ENCODE data around the gene CYP4F12. TPM values are rescaled to one million over a fixed set of nuclear protein-coding genes. Genes with fewer than 3 reads are reported as not detected.

Gene CYP4F12
- total and polyA plus RNA-seq, 10 of the 15 experiments (the other 5 are each of a cell fraction or from before 2014, with no cell fraction given) = 0.12 to 0.20 TPM; not detected in 8

- TF ChIP-seq CTCF (IDR thresholded peaks at IDR 0.05 in 2 of 3, conservative IDR thresholded peaks at IDR 0.05 in 1 of 3; ENCODE audit: control insufficient read depth in 2 of 3, extremely low read depth in 1 of 3, insufficient read depth in 1 of 3, low read depth in 3 of 3, low read length in 3 of 3) (no peak), TARDBP (IDR thresholded peaks at IDR 0.05; ENCODE audit: borderline replicate concordance) (no peak), ESRRA (IDR thresholded peaks at IDR 0.05; ENCODE audit: low read length) (no peak), JUNB (IDR thresholded peaks at IDR 0.05) (no peak), IRF4 (IDR thresholded peaks at IDR 0.05; ENCODE audit: low read depth, low read length) (no peak), DPF2 (IDR thresholded peaks at IDR 0.05) (no peak), ELK1 (IDR thresholded peaks at IDR 0.05; ENCODE audit: low read depth, low read length) (no peak), POLR2AphosphoS2 (IDR thresholded peaks at IDR 0.05; ENCODE audit: low read depth, low read length) (no peak), ZBED1 (IDR thresholded peaks at IDR 0.05; ENCODE audit: borderline replicate concordance) (no peak)
These were observed 30.1 kb upstream of the CYP4F12 start (continued) for GRCh38 chr19:15642807-15643206.

GRCh38 chr19:15643387-15643786 lies 29.5 kb upstream of the CYP4F12 start:
- ChIA-PET RAD21 (ENCODE audit: unreplicated experiment) (no interaction called here), POLR2A (no interaction called here), CTCF (no interaction called here), SMC1A (ENCODE audit: uncharacterized antibody, unreplicated experiment) (interaction anchor here (0.5 kb wide), 1 partner anchor 271 kb away, joined by 3 read pairs; no protein-coding TSS in a partner anchor)
- in situ Hi-C loops (cut with MboI) = loop anchor here (25.0 kb wide), 1 partner anchor 744 kb away; no protein-coding TSS in a partner anchor
- WGBS (ENCODE audit: insufficient coverage, insufficient replicate concordance, low lambda C conversion rate, missing lambda C conversion rate) = 31% methylated on average over 3 of the region's 3 CpGs
- DNase-seq (ENCODE audit: low read depth, low spot score) = no peak
- no peak for FAIRE-seq
- Histone ChIP-seq H3K9me3 (replicated peaks; ENCODE audit: control insufficient read depth, insufficient read depth, low read length) (no peaks in the 10 kb centered on the region; the same call in 2 of the 3 replicates), H4K20me1 (ENCODE audit: control insufficient read depth, insufficient read depth) (no peaks in the 10 kb centered on the region), H3K4me1 (ENCODE audit: control insufficient read depth, insufficient read depth, low read length) (no peaks in the 10 kb centered on the region), H3K4me2 (ENCODE audit: control insufficient read depth, insufficient read depth) (no peak overlapping the region), H3K36me3 (ENCODE audit: control insufficient read depth in 2 of 2, insufficient read depth in 2 of 2, low read length in 1 of 2) (no peaks in the 10 kb centered on the region), H3K4me3 (no peak overlapping the region), H2AFZ (ENCODE audit: control insufficient read depth, low read depth, low read length) (no peak overlapping the region), H3K79me2 (ENCODE audit: control insufficient read depth, insufficient read depth, low read length) (no peaks in the 10 kb centered on the region), H3K27me3 (replicated peaks in 1 of 2; ENCODE audit: control insufficient read depth in 2 of 2, insufficient read depth in 2 of 2, low read length in 1 of 2) (peaks cover 0 to 1% of the 10 kb centered on the region in 2 experiments; a peak in 1 of 4 replicates), H3K27ac (ENCODE audit: control insufficient read depth, insufficient read depth) (no peak overlapping the region), H3K9ac (ENCODE audit: control insufficient read depth, insufficient read depth, low read length) (no peak overlapping the region)
- no TSS peak for BruUV-seq (replicated peaks)
- intact Hi-C loops (cut with micrococcal nuclease; ENCODE audit: unreplicated experiment) = no loop called here
- no peak for ATAC-seq
- no peak for TF ChIP-seq FOXK2 (IDR thresholded peaks at IDR 0.05)
- no peak for TF ChIP-seq BCLAF1 (IDR thresholded peaks at IDR 0.05)
- TF ChIP-seq RCOR1 (conservative IDR thresholded peaks at IDR 0.05; ENCODE audit: low read depth, low read length) = no peak
- no peak for TF ChIP-seq CHD4 (IDR thresholded peaks at IDR 0.05)
- no peak for TF ChIP-seq RFX5 (IDR thresholded peaks at IDR 0.05; ENCODE audit: low read depth, low read length)
- no peak for TF ChIP-seq MYC (IDR thresholded peaks at IDR 0.05; ENCODE audit: insufficient read depth, insufficient read length, insufficient replicate concordance, low read length, severe bottlenecking)
- no peak for TF ChIP-seq ZNF274 (IDR thresholded peaks at IDR 0.05; ENCODE audit: insufficient read depth, insufficient read length)
- TF ChIP-seq SMARCA5 (IDR thresholded peaks at IDR 0.05) = no peak
- TF ChIP-seq USF2 (IDR thresholded peaks at IDR 0.05; ENCODE audit: borderline replicate concordance, low read depth, low read length) = no peak
- no peak for TF ChIP-seq CREB1 (IDR thresholded peaks at IDR 0.05; ENCODE audit: low read depth)
- TF ChIP-seq GABPA (IDR thresholded peaks at IDR 0.05; ENCODE audit: low read depth) = no peak

All from GM12878 (cell line).